ENCODE data around the gene PLCB3. TPM values are rescaled to one million over a fixed set of nuclear protein-coding genes. Genes with fewer than 3 reads are reported as not detected.

The PLCB3 gene
- total and polyA plus RNA-seq, 2 experiments from 2014 or later, result 10.6 to 24.7 TPM

DNA sequence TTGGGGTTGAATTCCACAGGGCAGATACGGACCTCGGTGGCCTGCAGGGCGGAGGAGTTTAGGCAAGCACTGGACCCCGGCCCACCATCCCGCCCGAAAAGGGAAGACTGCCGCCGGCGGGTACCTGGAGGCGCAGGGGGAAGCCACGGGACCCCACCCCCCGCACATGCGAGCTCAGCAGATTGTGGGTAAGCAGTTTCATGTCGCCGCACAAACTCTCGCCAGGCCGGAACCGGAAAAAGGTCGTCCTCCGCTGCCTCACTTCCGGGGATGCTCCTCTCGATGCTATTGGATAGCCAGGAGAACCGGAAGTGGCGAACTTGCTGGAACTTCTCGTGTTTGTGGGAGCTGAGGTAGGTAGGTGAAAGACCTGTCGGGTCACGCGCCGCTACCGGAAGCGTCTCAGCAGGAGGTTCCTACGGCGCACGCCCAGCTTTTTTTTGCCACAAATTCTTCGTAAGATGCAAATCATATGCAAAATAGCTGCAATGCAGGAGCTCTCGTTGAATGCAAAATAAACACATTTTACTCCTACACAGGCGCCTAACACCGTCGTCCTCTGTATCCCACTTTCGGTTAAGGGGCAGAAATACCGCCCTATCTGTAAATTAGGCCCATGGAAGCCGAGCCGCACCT, 66.1 kb downstream of the PLCB3 start, which contains the start of gene TRMT112:
TSS of gene TRMT112 (minus strand) at position 235 of the 636 bp plus-strand sequence. CDS start at position 202, 33 bp downstream.
- DNase-seq (ENCODE audit: low read depth in 1 of 2, low spot score in 1 of 2), result peak; percentile 98 to 99
- H3K27me3 ChIP-seq, result no peaks in the 10 kb centered on the region
- H3K27ac ChIP-seq, result peak within 1 kb of the TSS; percentile 95
- TF ChIP-seq, protein P1, sequence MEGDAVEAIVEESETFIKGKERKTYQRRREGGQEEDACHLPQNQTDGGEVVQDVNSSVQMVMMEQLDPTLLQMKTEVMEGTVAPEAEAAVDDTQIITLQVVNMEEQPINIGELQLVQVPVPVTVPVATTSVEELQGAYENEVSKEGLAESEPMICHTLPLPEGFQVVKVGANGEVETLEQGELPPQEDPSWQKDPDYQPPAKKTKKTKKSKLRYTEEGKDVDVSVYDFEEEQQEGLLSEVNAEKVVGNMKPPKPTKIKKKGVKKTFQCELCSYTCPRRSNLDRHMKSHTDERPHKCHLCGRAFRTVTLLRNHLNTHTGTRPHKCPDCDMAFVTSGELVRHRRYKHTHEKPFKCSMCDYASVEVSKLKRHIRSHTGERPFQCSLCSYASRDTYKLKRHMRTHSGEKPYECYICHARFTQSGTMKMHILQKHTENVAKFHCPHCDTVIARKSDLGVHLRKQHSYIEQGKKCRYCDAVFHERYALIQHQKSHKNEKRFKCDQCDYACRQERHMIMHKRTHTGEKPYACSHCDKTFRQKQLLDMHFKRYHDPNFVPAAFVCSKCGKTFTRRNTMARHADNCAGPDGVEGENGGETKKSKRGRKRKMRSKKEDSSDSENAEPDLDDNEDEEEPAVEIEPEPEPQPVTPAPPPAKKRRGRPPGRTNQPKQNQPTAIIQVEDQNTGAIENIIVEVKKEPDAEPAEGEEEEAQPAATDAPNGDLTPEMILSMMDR (IDR thresholded peaks at IDR 0.05; ENCODE audit: low read depth, low read length), result no peak
- H3K9me3 ChIP-seq (ENCODE audit: low read depth), result no peaks in the 10 kb centered on the region
- peak within 1 kb of the TSS; percentile 60 for H3K4me3 ChIP-seq
- peaks cover 6% of the 10 kb centered on the region for H3K4me1 ChIP-seq (ENCODE audit: low read depth)
- H3K36me3 ChIP-seq, result peaks cover 7% of the 10 kb centered on the region

DNA sequence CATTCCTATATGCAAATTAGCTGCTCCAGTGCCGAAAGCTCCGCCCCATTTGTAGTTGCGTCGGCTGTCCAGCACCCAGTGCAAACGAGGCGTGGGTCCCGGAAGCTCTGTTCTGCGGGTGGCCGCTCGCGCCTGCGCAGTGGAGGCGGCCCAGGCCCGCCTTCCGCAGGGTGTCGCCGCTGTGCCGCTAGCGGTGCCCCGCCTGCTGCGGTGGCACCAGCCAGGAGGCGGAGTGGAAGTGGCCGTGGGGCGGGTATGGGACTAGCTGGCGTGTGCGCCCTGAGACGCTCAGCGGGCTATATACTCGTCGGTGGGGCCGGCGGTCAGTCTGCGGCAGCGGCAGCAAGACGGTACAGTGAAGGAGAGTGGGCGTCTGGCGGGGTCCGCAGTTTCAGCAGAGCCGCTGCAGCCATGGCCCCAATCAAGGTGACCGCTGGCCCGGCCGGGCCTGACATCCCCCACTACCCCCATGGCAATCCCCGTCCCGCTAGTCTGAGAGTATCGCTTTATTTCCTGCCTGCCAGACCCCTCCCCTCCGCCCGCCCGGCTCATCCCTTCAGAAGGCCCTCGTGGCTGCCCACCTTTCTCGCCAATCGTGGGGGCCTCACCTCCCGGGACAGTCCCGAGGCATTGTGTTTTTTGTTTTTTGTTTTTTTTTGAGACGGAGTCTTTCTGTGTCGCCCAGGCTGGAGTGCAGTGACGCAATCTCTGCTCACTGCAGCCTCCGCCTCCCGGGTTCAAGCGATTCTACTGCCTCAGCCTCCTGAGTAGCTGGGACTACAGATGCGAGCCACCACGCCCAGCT, 66.8 kb downstream of the PLCB3 start, which contains the start of gene PRDX5:
TSS of gene PRDX5 (plus strand) at position 161 of the 805 bp plus-strand sequence. CDS start at position 256, 95 bp downstream.
- Histone ChIP-seq H3K4me1 (ENCODE audit: low read depth) (peaks cover 6% of the 10 kb centered on the region), H3K36me3 (peaks cover 9% of the 10 kb centered on the region), H3K27ac (peak within 1 kb of the TSS; percentile 95), H3K4me3 (peak within 1 kb of the TSS; percentile 60), H3K9me3 (ENCODE audit: low read depth) (no peaks in the 10 kb centered on the region), H3K27me3 (no peaks in the 10 kb centered on the region)
- DNase-seq (ENCODE audit: low read depth in 1 of 2, low spot score in 1 of 2), result peak; percentile 96 to 98
- TF ChIP-seq, protein P1 (IDR thresholded peaks at IDR 0.05; ENCODE audit: low read depth, low read length), result peak; percentile 28

Other genes with a start within 250 kb of the PLCB3 start
- 0.53 and 0.69 TPM in 2 replicates for gene FLRT1, start 215.6 kb upstream of the PLCB3 start, total RNA-seq
- gene FLRT1, start 215.6 kb upstream of the PLCB3 start, polyA plus RNA-seq, result 0.92 and 2.9 TPM in 2 replicates
- 116 and 156 TPM in 2 replicates for gene MACROD1, start 85.4 kb upstream of the PLCB3 start, total RNA-seq
- gene MACROD1, start 85.4 kb upstream of the PLCB3 start, polyA plus RNA-seq, result 134 and 198 TPM in 2 replicates
- gene STIP1, start 65.4 kb upstream of the PLCB3 start, total RNA-seq, result 231 and 244 TPM in 2 replicates
- gene STIP1, start 65.4 kb upstream of the PLCB3 start, polyA plus RNA-seq, result 229 and 240 TPM in 2 replicates
- 0.11 and 1.8 TPM in 2 replicates for gene FERMT3, start 44.8 kb upstream of the PLCB3 start, total RNA-seq
- gene FERMT3, start 44.8 kb upstream of the PLCB3 start, polyA plus RNA-seq, result 1.1 and 2.1 TPM in 2 replicates
- 117 and 131 TPM in 2 replicates for gene TRPT1, start 25.3 kb upstream of the PLCB3 start, total RNA-seq
- gene TRPT1, start 25.3 kb upstream of the PLCB3 start, polyA plus RNA-seq, result 137 and 161 TPM in 2 replicates
- gene NUDT22, start 25.3 kb upstream of the PLCB3 start, total RNA-seq, result 76.0 and 98.8 TPM in 2 replicates
- gene NUDT22, start 25.3 kb upstream of the PLCB3 start, polyA plus RNA-seq, result 88.3 and 90.6 TPM in 2 replicates
- 75.5 and 79.9 TPM in 2 replicates for gene DNAJC4, start 21.0 kb upstream of the PLCB3 start, total RNA-seq
- 126 and 132 TPM in 2 replicates for gene DNAJC4, start 21.0 kb upstream of the PLCB3 start, polyA plus RNA-seq
- 162 and 206 TPM in 2 replicates for gene VEGFB, start 16.9 kb upstream of the PLCB3 start, total RNA-seq
- gene VEGFB, start 16.9 kb upstream of the PLCB3 start, polyA plus RNA-seq, result 178 and 199 TPM in 2 replicates
- 102 and 177 TPM in 2 replicates for gene FKBP2, start 10.4 kb upstream of the PLCB3 start, total RNA-seq
- gene FKBP2, start 10.4 kb upstream of the PLCB3 start, polyA plus RNA-seq, result 191 and 321 TPM in 2 replicates
- gene PPP1R14B, start 4.6 kb upstream of the PLCB3 start, total RNA-seq, result 220 and 240 TPM in 2 replicates
- gene PPP1R14B, start 4.6 kb upstream of the PLCB3 start, polyA plus RNA-seq, result 238 and 288 TPM in 2 replicates
- 155 and 200 TPM in 2 replicates for gene BAD, start 33.1 kb downstream of the PLCB3 start, total RNA-seq
- gene BAD, start 33.1 kb downstream of the PLCB3 start, polyA plus RNA-seq, result 168 and 195 TPM in 2 replicates
- 37.7 and 41.4 TPM in 2 replicates for gene GPR137, start 34.3 kb downstream of the PLCB3 start, total RNA-seq
- gene GPR137, start 34.3 kb downstream of the PLCB3 start, polyA plus RNA-seq, result 67.8 and 82.6 TPM in 2 replicates
- not detected in 2 replicates for gene KCNK4, start 39.8 kb downstream of the PLCB3 start, total RNA-seq
- not detected in 2 replicates for gene KCNK4, start 39.8 kb downstream of the PLCB3 start, polyA plus RNA-seq
- not detected in 2 replicates for gene CATSPERZ, start 48.8 kb downstream of the PLCB3 start, total RNA-seq
- 0.54 and 0.56 TPM in 2 replicates for gene CATSPERZ, start 48.8 kb downstream of the PLCB3 start, polyA plus RNA-seq
- gene ESRRA, start 54.0 kb downstream of the PLCB3 start, total RNA-seq, result 77.0 and 94.0 TPM in 2 replicates
- gene ESRRA, start 54.0 kb downstream of the PLCB3 start, polyA plus RNA-seq, result 48.8 and 49.3 TPM in 2 replicates
- gene TRMT112, start 66.0 kb downstream of the PLCB3 start, total RNA-seq, result 298 and 438 TPM in 2 replicates
- gene TRMT112, start 66.0 kb downstream of the PLCB3 start, polyA plus RNA-seq, result 331 and 375 TPM in 2 replicates
- 500 and 570 TPM in 2 replicates for gene PRDX5, start 66.6 kb downstream of the PLCB3 start, total RNA-seq
- 646 and 784 TPM in 2 replicates for gene PRDX5, start 66.6 kb downstream of the PLCB3 start, polyA plus RNA-seq
- gene CCDC88B, start 88.7 kb downstream of the PLCB3 start, total RNA-seq, result 5.9 and 8.4 TPM in 2 replicates
- gene CCDC88B, start 88.7 kb downstream of the PLCB3 start, polyA plus RNA-seq, result 8.6 and 9.5 TPM in 2 replicates
- gene RPS6KA4, start 107.6 kb downstream of the PLCB3 start, total RNA-seq, result 28.2 and 30.4 TPM in 2 replicates
- 19.7 and 22.3 TPM in 2 replicates for gene RPS6KA4, start 107.6 kb downstream of the PLCB3 start, polyA plus RNA-seq

Data from cardiac muscle cell (in vitro differentiated cells and primary cell).